ENCODE data around the gene PPM1A.

- TF ChIP-seq JUN (IDR thresholded peaks at IDR 0.05; ENCODE audit: borderline replicate concordance, insufficient read depth, insufficient read length, low read depth) (no peak), MAX (IDR thresholded peaks at IDR 0.05; ENCODE audit: insufficient read depth, insufficient read length) (no peak), CTCF (IDR thresholded peaks at IDR 0.05; ENCODE audit: extremely low read depth in 1 of 2, insufficient read depth in 1 of 2, low read depth in 1 of 2, low read length in 2 of 2) (no peak), POLR2A (IDR thresholded peaks at IDR 0.05; ENCODE audit: low read depth, low read length) (no peak), FOS (IDR thresholded peaks at IDR 0.05; ENCODE audit: borderline replicate concordance, insufficient read depth, low read length) (no peak), EZH2 (IDR thresholded peaks at IDR 0.05; ENCODE audit: borderline replicate concordance, low read depth, low read length, severe bottlenecking) (no peak)
Measured at GRCh38 chr14:60241091-60241490, 7.9 kb upstream of the PPM1A start.
